CD4-positive, alpha-beta T cell treated with Interleukin-4 for 4 hours (primary cell): Measurements from ENCODE around the gene KLHL29.

ENCODE experiments used
- DNase-seq: peaks from one replicate; pipeline ENCODE4 v3.0.0-alpha.2; 2020

The KLHL29 gene

GRCh38 chr2:23621616-23622015, 236.6 kb downstream of the KLHL29 start:
- no peak for DNase-seq

DNA sequence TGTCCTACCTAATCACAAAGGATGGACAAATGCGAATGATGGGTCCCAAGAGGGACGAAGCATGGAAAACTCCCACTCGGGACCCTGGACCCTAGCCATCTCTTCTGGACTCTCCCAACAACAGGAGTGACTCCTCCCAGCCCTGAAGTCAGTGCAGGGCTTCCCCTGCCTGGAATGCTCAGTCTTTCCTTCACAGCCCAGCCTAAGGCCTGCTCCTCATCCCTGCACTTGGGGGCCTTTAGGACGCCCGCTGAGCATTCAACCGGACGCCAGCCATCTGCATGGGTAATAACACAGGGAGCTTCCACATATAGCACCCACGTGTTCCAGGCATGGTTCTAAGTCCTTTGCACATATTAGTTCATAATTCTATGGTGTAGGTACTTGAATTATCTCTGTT, 237.5 kb downstream of the KLHL29 start:
- DNase-seq: no peak

GRCh38 chr2:23622966-23623675, 238.1 kb downstream of the KLHL29 start:
- no peak for DNase-seq

DNA sequence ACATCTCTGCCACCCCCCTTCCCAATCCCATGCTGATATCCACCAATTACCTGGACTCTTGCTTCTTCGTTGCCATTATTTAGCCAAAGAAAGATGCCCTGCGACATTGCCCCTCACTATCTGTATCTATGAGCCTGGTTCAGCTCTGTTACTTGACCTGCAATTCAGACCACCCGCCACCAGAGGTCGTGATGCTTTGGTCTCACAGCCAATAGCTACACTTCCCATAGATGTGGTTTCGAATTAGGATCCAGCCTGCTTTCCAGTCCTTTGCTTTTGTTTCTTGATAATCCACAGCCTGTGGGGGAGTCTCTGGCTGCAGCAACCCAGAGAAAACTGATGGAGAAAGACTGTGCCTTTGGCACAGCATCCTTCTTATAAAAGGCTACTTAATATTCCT, 239.4 kb downstream of the KLHL29 start:
- DNase-seq: no peak

- DNase-seq: no peak
Observed at GRCh38 chr2:23624915-23625314, 239.9 kb downstream of the KLHL29 start.

GRCh38 chr2:23625726-23626125, 240.7 kb downstream of the KLHL29 start:
- no peak for DNase-seq

- no peak for DNase-seq
Observed at GRCh38 chr2:23626701-23627230, 241.8 kb downstream of the KLHL29 start.

DNA sequence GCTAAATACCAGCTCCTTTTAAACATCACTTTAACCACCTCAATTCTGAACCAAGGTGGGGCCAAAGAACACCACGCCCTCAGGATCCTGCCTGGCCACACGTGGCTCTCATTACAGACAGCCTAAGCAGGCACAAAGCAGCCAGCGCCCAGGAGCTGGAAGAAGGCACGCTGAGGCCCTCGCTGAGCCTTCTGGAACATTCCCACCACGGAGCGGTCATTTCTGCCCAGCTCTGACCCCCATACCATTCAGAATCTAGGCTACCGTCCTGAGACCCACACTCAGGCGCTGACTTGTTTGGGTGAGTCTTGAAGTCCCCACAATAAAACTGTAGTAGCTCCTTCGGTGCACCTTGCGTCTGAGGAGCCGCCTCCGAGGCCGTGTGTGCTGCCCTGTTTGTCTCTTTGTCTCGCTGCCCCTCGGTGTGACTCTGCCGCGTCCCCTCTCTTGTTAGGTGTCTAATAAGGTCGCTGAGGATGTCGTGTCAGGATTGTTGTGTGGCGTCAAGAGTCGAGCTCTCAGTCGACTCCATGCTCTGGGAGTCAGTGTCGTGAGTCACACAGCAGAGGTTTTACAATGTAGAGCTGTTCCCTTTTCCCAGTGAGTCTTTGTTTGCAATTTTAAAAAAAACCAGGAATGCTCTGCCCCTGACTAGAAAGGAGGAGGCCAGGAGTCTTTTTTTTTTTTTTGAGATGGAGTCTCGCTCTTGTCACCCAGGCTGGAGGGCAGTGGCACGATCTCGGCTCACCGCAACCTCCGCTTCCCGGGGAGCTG, 242.4 kb downstream of the KLHL29 start:
- no peak for DNase-seq

DNA sequence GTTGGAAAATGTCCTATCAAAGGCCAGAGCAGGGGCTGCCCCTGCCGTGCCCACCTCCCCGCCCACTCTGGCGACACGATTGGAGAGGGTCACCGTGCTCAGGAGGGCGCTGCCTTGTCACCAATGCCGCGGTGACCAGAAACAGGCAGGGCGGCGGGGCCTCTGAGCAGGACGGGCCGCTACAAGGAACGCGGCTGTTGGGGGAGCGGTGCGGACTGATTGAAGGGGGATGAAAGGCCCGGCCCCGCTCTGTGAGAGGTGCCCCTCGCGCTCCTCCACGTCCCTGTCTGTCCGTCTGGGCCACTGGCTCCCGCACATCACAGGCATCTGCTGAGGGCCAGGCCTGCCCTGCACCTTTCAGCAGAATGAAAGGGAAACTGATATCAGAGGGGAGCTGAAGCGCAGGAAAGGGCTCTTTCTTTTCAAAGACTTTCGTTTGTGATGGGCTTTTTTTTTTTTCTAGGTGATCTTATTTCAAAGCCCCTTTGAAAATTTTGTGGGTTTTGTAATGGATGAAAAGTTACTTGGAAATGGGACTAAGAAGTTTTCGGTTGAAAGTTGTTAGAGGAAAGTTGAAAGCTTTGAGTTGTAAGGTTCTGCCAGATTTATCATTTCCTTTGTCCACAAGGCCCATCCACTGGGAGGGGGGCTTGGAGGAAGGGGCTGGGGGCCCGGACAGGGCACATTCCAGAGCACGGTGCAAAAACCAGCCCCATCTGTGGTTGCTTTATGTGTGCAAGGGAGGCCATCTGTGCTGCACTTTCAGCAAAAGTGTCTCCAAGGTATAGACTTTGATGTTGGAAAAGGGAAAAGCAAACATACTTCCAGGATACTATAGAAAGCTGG, 244.2 kb downstream of the KLHL29 start:
- no peak for DNase-seq

- no peak for DNase-seq
Observed at GRCh38 chr2:23629772-23630480, 244.9 kb downstream of the KLHL29 start.

GRCh38 chr2:23630961-23631360, 246.0 kb downstream of the KLHL29 start:
- no peak for DNase-seq

- no peak for DNase-seq
Observed at GRCh38 chr2:23631389-23631788, 246.4 kb downstream of the KLHL29 start.

DNA sequence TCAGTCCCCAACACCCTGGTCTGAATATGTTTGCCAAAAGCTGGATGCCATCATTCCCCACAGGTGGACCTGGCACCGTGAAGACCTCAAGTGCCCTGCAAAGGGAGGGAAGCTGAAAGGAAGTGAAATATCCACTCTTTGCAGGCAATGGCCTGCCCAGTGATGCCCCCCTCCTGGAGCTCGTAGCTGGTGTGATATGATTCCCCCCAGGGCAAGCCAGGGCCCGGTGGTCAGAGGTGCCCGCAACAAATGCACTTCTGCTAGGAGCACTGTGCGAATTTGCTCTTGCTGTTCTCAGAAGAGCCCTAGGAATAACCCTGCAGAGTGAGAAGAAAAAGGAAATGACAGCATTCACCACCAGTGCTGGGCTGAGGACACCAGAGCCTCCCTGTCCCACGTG, 247.4 kb downstream of the KLHL29 start:
- DNase-seq: no peak

DNA sequence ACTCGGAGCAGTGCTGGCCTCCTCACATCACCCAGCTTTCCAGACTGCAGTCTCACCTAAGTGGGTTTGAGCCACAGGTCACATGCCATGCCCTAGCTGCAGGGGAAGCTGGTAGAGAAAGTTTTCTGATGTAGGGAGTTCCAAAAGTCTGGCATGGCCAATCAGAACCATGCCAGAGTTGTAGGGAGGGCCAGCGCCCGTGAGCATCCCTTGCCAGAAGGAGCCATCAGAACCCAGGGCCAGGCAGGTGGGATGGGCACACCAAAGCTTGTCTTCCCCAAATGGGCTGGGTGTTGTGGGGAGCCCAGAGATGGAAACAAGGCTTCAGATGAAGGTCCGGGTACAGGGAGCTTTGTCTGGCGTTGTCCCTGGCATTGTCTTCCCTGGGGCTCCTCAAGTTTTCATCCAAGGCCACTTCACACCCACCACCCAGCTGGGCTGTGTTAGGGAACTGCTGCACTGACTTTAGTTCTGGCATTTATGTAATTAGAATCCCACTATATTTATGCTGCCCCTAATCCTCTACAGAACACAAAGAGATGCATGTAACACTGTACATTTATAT, 247.9 kb downstream of the KLHL29 start:
- DNase-seq: no peak

GRCh38 chr2:23633966-23634365, 249.0 kb downstream of the KLHL29 start:
- no peak for DNase-seq

GRCh38 chr2:23635442-23636340, 250.7 kb downstream of the KLHL29 start:
- DNase-seq: no peak

- DNase-seq: no peak
Observed at GRCh38 chr2:23636426-23636825, 251.4 kb downstream of the KLHL29 start.

DNA sequence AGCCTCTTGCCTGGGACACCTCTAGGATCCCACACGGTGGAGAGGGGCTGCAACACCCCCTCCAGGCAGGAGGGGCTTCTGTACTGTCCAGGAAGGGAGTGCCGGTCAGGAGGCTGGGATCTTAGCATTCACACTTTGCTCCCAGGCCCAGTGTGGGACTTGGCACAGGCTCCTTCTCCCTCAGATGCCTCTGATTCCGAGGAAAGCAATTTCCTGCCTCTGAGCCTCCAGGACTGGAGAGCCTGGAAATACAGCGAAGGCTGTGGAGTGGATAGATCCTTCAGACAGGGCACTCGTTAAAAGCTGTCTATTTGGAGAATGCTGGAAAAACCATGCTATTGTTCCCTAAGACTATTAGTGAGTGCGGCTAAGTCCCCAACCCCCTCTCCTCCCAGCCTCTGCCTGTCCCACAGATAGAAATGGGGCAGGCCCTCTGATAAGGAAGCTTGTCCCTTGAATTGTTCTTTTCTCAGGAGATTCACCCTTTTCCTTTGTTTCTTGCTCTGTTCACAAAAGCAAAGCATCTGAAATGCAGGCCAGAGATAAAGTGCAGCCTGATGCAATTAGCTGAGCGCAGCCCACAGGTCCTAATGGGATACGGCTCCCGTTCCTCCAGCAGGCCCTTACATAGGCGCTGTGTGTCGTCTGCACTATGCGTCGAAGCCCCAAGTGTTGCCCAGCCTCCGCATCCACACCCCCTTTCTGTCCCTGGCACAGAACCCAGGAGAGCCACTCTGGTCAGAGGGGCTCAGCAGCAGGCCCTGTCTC, 252.2 kb downstream of the KLHL29 start:
- DNase-seq: no peak

DNA sequence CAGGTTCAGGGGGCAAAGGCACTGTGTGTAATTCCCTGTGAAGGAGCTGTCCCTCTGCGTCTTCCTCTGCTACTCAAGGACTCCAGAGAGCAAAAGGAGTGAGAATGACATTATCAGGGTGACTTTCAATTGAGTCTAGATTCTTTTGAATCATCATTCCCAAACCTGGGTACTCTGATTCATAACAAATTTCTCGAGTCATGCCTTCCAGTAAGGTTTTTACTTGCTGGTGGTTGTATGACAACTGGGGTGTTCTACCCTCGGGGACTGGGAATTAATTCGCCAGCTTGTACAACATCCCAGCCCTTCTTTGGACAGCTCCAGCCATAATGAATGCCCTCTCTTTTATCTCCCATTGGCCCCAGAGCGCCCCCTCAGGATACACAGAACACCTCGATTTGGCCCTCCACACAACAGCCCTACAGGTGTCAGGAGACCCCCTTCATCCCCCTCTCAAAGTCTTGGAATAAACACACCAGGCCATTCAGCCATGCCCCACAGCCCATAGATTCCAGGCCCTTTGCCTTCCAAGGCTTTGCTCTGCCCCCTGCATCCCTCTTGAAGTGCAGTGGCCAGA, 254.5 kb downstream of the KLHL29 start:
- no peak for DNase-seq

- DNase-seq: no peak
Observed at GRCh38 chr2:23640711-23641110, 255.7 kb downstream of the KLHL29 start.
